HL-60 (cell line): ENCODE results near the gene XRCC3.

Experiments
- DNase-seq, 2 experiments: peaks; one replicate each; pipeline ENCODE4 v3.0.0-alpha.2; 2010 to 2020; ENCODE audit warnings: low read depth in 1 of 2, low spot score in 1 of 2
- H3K27ac ChIP-seq: fragments of 250-450 bp; sonication (Bioruptor Pico); replicated peaks from 2 replicates; pipeline ENCODE4 v1.5.1; 2020; ENCODE audit warnings: mild to moderate bottlenecking, moderate library complexity
- H3K27me3 ChIP-seq: fragments of 250-450 bp; sonication (Bioruptor Pico); 2 replicates; pipeline ENCODE4 v1.5.1; 2021; ENCODE audit warnings: mild to moderate bottlenecking, moderate library complexity; ENCODE audit not compliant: insufficient read depth, poor library complexity, severe bottlenecking
- H3K4me3 ChIP-seq: replicated peaks from 2 replicates; pipeline ENCODE4 v1.5.1; 2011; ENCODE audit warnings: mild to moderate bottlenecking, control low read depth, low read length; ENCODE audit not compliant: insufficient read depth
- CTCF ChIP-seq: IDR thresholded peaks from one replicate; pipeline ENCODE4 v1.5.1; 2011; ENCODE audit warnings: low read length, control low read depth, inconsistent platforms; ENCODE audit not compliant: insufficient read depth
- GABPA ChIP-seq: IDR thresholded peaks from 2 replicates; pipeline ENCODE4 v1.6.1; 2012; ENCODE audit warnings: low read depth
- POLR2AphosphoS5 ChIP-seq: IDR thresholded peaks from 2 replicates; pipeline ENCODE4 v1.6.1; 2012; ENCODE audit warnings: low read depth
- SPI1 ChIP-seq: IDR thresholded peaks from 2 replicates; pipeline ENCODE4 v1.6.1; 2012; ENCODE audit warnings: low read depth, mild to moderate bottlenecking, borderline replicate concordance
- TF ChIP-seq, protein P1 (sequence below): IDR thresholded peaks from 2 replicates; pipeline ENCODE4 v1.6.1; 2012; ENCODE audit warnings: low read depth; ENCODE audit not compliant: insufficient replicate concordance

Gene XRCC3

GRCh38 chr14:103738166-103738565 is 22.9 kb upstream of the XRCC3 start:
- no peak overlapping the region for H3K4me3 ChIP-seq
- no peak for TF ChIP-seq POLR2AphosphoS5
- no peak for TF ChIP-seq CTCF
- TF ChIP-seq SPI1 = no peak
- no peak for TF ChIP-seq GABPA
- TF ChIP-seq, protein P1, sequence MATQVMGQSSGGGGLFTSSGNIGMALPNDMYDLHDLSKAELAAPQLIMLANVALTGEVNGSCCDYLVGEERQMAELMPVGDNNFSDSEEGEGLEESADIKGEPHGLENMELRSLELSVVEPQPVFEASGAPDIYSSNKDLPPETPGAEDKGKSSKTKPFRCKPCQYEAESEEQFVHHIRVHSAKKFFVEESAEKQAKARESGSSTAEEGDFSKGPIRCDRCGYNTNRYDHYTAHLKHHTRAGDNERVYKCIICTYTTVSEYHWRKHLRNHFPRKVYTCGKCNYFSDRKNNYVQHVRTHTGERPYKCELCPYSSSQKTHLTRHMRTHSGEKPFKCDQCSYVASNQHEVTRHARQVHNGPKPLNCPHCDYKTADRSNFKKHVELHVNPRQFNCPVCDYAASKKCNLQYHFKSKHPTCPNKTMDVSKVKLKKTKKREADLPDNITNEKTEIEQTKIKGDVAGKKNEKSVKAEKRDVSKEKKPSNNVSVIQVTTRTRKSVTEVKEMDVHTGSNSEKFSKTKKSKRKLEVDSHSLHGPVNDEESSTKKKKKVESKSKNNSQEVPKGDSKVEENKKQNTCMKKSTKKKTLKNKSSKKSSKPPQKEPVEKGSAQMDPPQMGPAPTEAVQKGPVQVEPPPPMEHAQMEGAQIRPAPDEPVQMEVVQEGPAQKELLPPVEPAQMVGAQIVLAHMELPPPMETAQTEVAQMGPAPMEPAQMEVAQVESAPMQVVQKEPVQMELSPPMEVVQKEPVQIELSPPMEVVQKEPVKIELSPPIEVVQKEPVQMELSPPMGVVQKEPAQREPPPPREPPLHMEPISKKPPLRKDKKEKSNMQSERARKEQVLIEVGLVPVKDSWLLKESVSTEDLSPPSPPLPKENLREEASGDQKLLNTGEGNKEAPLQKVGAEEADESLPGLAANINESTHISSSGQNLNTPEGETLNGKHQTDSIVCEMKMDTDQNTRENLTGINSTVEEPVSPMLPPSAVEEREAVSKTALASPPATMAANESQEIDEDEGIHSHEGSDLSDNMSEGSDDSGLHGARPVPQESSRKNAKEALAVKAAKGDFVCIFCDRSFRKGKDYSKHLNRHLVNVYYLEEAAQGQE = no peak
- no peak overlapping the region for H3K27ac ChIP-seq
- no peak for DNase-seq
- no peaks in the 10 kb centered on the region for H3K27me3 ChIP-seq

GRCh38 chr14:103737432-103738045 is 22.3 kb upstream of the XRCC3 start:
- no peak for DNase-seq
- no peak overlapping the region for H3K27ac ChIP-seq
- no peaks in the 10 kb centered on the region for H3K27me3 ChIP-seq
- TF ChIP-seq SPI1 (no peak), GABPA (no peak), POLR2AphosphoS5 (no peak), CTCF (no peak)
- TF ChIP-seq, protein P1 = no peak
- no peak overlapping the region for H3K4me3 ChIP-seq

- no peak for DNase-seq
- no peak overlapping the region for H3K4me3 ChIP-seq
- no peaks in the 10 kb centered on the region for H3K27me3 ChIP-seq
- H3K27ac ChIP-seq = no peak overlapping the region
- TF ChIP-seq POLR2AphosphoS5 (no peak), SPI1 (no peak), CTCF (no peak), GABPA (no peak)
- TF ChIP-seq, protein P1 = no peak
Measured at GRCh38 chr14:103736546-103737431, 21.5 kb upstream of the XRCC3 start.
